OCI-LY1 (cell line): ENCODE measurements around the gene ACTR5.

ENCODE experiments used
- H2AFZ ChIP-seq: fragments of 200-600 bp; sonication (generic), shearing (Covaris generic); 2 replicates; pipeline ENCODE4 v1.6.0; 2014; ENCODE audit warnings: antibody characterized with exemption, mild to moderate bottlenecking, low read length
- H3F3A ChIP-seq: fragments of 200-600 bp; sonication (generic), shearing (Covaris generic); 2 replicates; pipeline ENCODE4 v1.6.0; 2014; ENCODE audit warnings: mild to moderate bottlenecking, antibody characterized with exemption, low read length, moderate library complexity; ENCODE audit not compliant: insufficient read depth
- H3K27ac ChIP-seq: fragments of 200-600 bp; sonication (generic); 2 replicates; pipeline ENCODE4 v1.5.1; 2014; ENCODE audit warnings: low read length, mixed run types, mild to moderate bottlenecking, low read depth; ENCODE audit not compliant: poor library complexity, severe bottlenecking
- H3K27me3 ChIP-seq: fragments of 200-600 bp; sonication (generic); 2 replicates; pipeline ENCODE4 v1.6.0; 2014; ENCODE audit warnings: antibody characterized with exemption, mild to moderate bottlenecking, low read length, moderate library complexity; ENCODE audit not compliant: insufficient read depth
- H3K36me3 ChIP-seq: fragments of 200-600 bp; sonication (generic); 2 replicates; pipeline ENCODE4 v1.6.1; 2014; ENCODE audit warnings: mild to moderate bottlenecking, antibody characterized with exemption, low read length, moderate library complexity, mixed read lengths; ENCODE audit not compliant: insufficient read depth
- H3K4me1 ChIP-seq: fragments of 200-600 bp; sonication (generic); 2 replicates; pipeline ENCODE4 v1.5.1; 2014; ENCODE audit warnings: mild to moderate bottlenecking, low read length, moderate library complexity; ENCODE audit not compliant: insufficient read depth, severe bottlenecking
- H3K4me2 ChIP-seq: fragments of 200-600 bp; sonication (generic), shearing (Covaris generic); 2 replicates; pipeline ENCODE4 v1.6.1; 2014; ENCODE audit warnings: low read length
- H3K4me3 ChIP-seq: fragments of 200-600 bp; sonication (generic); 2 replicates; pipeline ENCODE4 v1.5.1; 2014; ENCODE audit warnings: low read length, low read depth, mild to moderate bottlenecking, mixed read lengths; ENCODE audit not compliant: poor library complexity, severe bottlenecking
- H3K79me2 ChIP-seq: fragments of 200-600 bp; shearing (Covaris generic); 2 replicates; pipeline ENCODE4 v1.6.1; 2016; ENCODE audit warnings: mixed run types, low read length, mixed read lengths; ENCODE audit not compliant: insufficient read depth
- H3K9ac ChIP-seq: fragments of 200-600 bp; sonication (generic), shearing (Covaris generic); 2 replicates; pipeline ENCODE4 v1.6.1; 2014; ENCODE audit warnings: mild to moderate bottlenecking, low read length, mixed read lengths
- H3K9me2 ChIP-seq: fragments of 200-600 bp; sonication (generic), shearing (Covaris generic); 2 replicates; pipeline ENCODE4 v1.6.1; 2014; ENCODE audit warnings: low read depth, mild to moderate bottlenecking, low read length, mixed read lengths
- H3K9me3 ChIP-seq: fragments of 200-600 bp; shearing (Covaris generic); 2 replicates; pipeline ENCODE4 v1.6.1; 2014; ENCODE audit warnings: low read length, mixed read lengths
- H4K20me1 ChIP-seq: fragments of 200-600 bp; sonication (generic), shearing (Covaris generic); 2 replicates; pipeline ENCODE4 v1.6.0; 2016; ENCODE audit warnings: mild to moderate bottlenecking, low read length; ENCODE audit not compliant: insufficient read depth
- EZH2 ChIP-seq: fragments of 200-600 bp; sonication (generic), shearing (Covaris generic); IDR thresholded peaks from 2 replicates; pipeline ENCODE4 v1.8.0; 2017; ENCODE audit warnings: borderline replicate concordance, mixed run types, mild to moderate bottlenecking, antibody characterized with exemption, low read length, moderate library complexity, mixed read lengths
- TF ChIP-seq, protein P1 (sequence below): fragments of 200-600 bp; sonication (generic), shearing (Covaris generic); IDR thresholded peaks from 2 replicates; pipeline ENCODE4 v1.5.1; 2017; ENCODE audit warnings: mild to moderate bottlenecking, antibody characterized with exemption, low read length, moderate library complexity, mixed read lengths

The ACTR5 gene

DNA sequence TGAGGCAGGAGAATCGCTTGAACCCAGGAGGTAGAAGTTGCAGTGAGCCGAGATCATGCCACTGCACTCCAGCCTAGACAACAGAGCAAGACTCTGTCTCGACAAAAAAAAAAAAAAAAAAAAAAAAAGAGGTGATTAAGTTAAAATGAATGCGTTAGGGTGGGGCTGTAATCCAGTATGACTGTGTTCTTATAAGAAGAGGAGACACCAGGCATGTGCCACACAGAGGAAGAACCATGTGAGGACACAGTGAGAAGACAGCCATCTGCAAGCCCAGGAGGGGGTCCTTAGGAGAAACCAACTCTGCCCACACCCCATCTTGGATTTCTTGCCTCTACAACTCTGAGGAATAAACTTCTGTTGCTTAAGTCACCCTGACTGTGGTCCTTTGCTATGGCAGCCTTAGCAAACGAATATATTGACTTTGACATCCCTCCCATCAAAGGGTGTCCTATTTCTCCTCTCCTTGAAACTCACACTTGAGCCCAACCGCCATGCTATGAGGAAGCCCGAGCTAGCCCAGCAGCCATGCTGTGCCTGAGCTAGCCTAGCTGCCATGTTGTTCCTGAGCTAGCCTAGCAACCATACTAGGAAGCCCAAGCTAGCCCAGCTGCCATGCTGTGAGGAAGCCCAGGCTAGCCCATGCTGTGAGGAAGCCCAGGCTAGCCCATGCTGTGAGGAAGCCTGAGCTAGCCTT is 41.4 kb downstream of the ACTR5 start:
- H3K9me2 ChIP-seq = no peaks in the 10 kb centered on the region
- H3K36me3 ChIP-seq = no peaks in the 10 kb centered on the region
- TF ChIP-seq, protein P1, sequence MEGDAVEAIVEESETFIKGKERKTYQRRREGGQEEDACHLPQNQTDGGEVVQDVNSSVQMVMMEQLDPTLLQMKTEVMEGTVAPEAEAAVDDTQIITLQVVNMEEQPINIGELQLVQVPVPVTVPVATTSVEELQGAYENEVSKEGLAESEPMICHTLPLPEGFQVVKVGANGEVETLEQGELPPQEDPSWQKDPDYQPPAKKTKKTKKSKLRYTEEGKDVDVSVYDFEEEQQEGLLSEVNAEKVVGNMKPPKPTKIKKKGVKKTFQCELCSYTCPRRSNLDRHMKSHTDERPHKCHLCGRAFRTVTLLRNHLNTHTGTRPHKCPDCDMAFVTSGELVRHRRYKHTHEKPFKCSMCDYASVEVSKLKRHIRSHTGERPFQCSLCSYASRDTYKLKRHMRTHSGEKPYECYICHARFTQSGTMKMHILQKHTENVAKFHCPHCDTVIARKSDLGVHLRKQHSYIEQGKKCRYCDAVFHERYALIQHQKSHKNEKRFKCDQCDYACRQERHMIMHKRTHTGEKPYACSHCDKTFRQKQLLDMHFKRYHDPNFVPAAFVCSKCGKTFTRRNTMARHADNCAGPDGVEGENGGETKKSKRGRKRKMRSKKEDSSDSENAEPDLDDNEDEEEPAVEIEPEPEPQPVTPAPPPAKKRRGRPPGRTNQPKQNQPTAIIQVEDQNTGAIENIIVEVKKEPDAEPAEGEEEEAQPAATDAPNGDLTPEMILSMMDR = no peak
- no peak for TF ChIP-seq EZH2
- H3K27ac ChIP-seq = no peak overlapping the region
- no peaks in the 10 kb centered on the region for H3K79me2 ChIP-seq
- no peak overlapping the region for H3K9ac ChIP-seq
- H3K4me1 ChIP-seq = no peaks in the 10 kb centered on the region
- H4K20me1 ChIP-seq = no peaks in the 10 kb centered on the region
- no peaks in the 10 kb centered on the region for H3F3A ChIP-seq
- no peaks in the 10 kb centered on the region for H3K9me3 ChIP-seq
- H3K27me3 ChIP-seq = no peaks in the 10 kb centered on the region
- no peak overlapping the region for H3K4me2 ChIP-seq
- no peak overlapping the region for H3K4me3 ChIP-seq
- H2AFZ ChIP-seq = no peak overlapping the region

DNA sequence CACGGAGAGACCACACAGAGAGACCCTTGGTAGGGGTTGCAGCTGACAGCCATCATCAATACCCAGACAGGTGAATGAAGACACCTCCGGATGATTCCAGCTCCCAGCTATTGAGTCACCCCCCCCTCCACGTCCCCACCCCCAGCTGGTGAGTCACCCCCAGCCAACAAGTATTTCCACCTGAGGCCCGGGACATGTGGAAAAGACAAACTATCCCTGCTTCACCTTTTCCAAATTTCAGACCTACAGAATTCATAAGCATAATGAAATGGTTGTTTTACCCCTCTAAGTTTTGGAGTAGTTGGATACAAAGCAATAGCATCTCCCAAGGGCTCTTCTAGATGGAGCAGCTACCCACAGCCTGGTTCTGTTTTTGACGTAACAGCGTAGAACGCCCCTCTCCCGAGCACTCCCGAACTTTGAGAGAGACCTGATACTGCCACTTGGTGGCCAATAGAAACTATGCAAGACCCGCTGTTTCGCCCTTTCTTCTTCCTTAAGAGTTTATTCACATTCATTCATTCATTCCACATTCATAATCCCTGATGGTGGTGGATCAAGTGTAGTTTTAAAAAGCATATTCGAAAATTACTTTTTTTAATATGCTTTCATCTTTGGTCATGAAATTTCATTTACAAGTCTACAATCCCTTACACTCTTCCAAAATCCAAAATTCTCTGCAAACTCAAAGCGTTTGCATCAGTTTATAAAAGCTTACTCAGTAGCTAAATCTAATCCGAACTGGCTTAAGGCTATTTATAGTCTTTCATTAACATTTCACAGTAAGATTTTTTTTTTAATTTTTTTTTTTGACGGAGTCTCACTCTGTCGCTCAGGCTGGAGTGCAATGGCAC is 42.2 kb downstream of the ACTR5 start:
- H3K4me3 ChIP-seq = no peak overlapping the region
- no peak overlapping the region for H3K27ac ChIP-seq
- H3K9ac ChIP-seq = no peak overlapping the region
- no peaks in the 10 kb centered on the region for H3K79me2 ChIP-seq
- no peaks in the 10 kb centered on the region for H3K4me1 ChIP-seq
- H3K9me3 ChIP-seq = no peaks in the 10 kb centered on the region
- no peaks in the 10 kb centered on the region for H4K20me1 ChIP-seq
- no peak for TF ChIP-seq EZH2
- TF ChIP-seq, protein P1 = peak; percentile 79
- H2AFZ ChIP-seq = no peak overlapping the region
- H3K9me2 ChIP-seq = no peaks in the 10 kb centered on the region
- H3F3A ChIP-seq = no peaks in the 10 kb centered on the region
- no peaks in the 10 kb centered on the region for H3K36me3 ChIP-seq
- no peak overlapping the region for H3K4me2 ChIP-seq
- H3K27me3 ChIP-seq = no peaks in the 10 kb centered on the region

DNA sequence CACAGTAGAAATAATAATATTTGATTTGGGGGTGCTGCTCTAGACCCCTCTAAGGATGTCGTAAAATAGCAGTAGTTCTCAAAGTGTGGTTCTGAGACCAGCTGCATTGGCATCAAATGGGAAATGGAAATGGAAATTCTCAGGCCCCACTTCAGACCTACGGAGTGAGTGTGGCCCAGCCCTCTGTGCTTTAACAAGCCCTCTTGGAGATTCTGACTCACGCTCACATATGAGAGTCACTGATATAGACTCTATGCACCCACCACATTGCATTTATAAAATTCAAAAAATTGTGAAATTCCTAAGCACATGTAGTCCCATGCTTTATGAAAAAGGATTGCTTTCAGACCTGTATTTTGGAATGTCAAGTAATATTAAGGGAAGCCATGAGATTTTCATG is 43.0 kb downstream of the ACTR5 start:
- Histone ChIP-seq H3K9me2 (no peaks in the 10 kb centered on the region), H3K4me3 (no peak overlapping the region), H3K9ac (no peak overlapping the region), H3K9me3 (no peaks in the 10 kb centered on the region), H4K20me1 (no peaks in the 10 kb centered on the region), H3K36me3 (no peaks in the 10 kb centered on the region), H3K27me3 (no peaks in the 10 kb centered on the region), H3K27ac (no peak overlapping the region), H3F3A (no peaks in the 10 kb centered on the region), H3K79me2 (no peaks in the 10 kb centered on the region), H2AFZ (no peak overlapping the region), H3K4me1 (no peaks in the 10 kb centered on the region), H3K4me2 (no peak overlapping the region)
- TF ChIP-seq, protein P1 = no peak
- no peak for TF ChIP-seq EZH2
